GM21390 (cell line): ENCODE measurements around the gene QPCTL.
"Not testable (repeated sequence)": the region's sequence is repeated elsewhere in the genome, so short reads cannot be mapped to it uniquely, and the experiment has no call there.

Source experiments
- ATAC-seq: cut with Tn5 transposase; IDR thresholded peaks from one replicate; pipeline ENCODE4 v1.9.1; 2021; ENCODE audit not compliant: unreplicated experiment

QPCTL gene

GRCh38 chr19:45674946-45675345 is 17.5 kb upstream of the QPCTL start:
- no peak for ATAC-seq

- no peak for ATAC-seq
Observed at GRCh38 chr19:45676851-45677263, 15.6 kb upstream of the QPCTL start.

DNA sequence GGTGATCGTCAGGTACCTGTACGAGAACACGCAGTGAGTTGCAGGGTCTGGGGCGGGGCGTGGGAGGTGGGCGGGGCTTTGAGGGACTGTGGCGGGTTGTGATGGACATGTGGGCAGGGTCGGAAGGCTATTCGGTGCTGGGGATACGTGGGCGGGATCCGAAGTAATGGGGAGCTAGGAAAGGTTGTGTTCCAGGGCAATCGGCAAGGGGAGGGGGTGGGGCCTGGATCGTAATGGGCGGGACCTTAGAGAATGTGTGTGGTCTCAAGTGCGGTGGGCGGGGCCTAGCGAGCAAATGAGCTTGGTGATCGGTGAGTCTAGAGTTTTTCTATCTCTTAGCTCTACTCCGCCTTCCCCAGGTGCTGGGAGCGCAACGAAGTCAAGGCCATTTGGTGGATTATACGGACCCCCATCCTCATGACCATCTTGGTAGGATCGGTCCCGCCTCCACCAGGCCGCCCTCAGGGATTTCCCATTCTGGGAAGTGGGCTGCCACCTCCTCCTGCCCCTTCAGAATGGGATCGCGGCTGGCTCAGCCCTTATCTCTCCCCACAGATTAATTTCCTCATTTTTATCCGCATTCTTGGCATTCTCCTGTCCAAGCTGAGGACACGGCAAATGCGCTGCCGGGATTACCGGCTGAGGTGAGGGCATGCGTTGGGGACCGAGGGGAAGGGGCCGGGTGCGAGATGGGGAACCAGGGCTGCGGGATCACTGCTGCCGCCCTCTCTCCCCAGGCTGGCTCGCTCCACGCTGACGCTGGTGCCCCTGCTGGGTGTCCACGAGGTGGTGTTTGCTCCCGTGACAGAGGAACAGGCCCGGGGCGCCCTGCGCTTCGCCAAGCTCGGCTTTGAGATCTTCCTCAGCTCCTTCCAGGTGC is 14.9 kb upstream of the QPCTL start:
- no peak for ATAC-seq

GRCh38 chr19:45681391-45682015 is 11.0 kb upstream of the QPCTL start:
- ATAC-seq: peak; percentile 73

DNA sequence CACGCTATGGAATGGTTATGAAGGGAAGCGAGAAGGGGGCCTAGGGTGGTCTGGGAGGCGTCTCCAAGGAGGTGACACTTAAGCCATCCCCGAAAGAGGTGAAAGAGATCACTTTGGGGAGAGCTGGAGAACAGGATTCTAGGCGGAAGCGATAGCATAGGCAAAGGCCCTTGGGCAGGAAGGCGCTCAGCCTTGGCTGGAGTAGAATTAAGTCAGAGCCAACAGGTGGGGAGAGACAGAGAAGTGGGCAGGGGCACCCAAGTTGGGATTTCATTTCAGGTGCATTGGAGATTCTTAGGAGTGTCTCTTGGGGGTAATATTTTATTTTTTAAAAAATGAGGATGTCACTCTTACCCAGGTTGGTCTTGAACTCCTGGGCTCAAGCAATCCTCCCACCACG is 10.3 kb upstream of the QPCTL start:
- no peak for ATAC-seq

GRCh38 chr19:45682908-45683307 is 9.6 kb upstream of the QPCTL start:
- ATAC-seq: no peak

DNA sequence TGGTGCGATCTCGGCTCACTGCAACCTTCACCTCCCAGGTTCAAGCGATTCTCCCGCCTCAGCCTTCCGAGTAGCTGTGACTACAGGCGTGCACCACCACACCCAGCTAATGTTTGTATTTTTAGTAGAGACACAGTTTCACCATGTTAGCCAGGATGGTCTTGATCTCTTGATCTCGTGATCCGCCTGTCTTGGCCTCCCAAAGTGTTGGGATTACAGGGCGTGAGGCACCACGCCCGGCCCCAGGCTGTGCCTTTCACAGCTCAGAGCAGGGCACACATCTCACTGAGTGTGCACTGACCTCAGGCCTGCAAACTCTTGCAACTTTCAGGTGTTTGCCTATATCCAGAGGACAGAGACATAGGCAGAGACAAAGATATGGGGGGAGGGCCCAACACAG is 7.4 kb upstream of the QPCTL start:
- not testable (repeated sequence) for ATAC-seq

- no peak for ATAC-seq
Observed at GRCh38 chr19:45687599-45687998, 4.9 kb upstream of the QPCTL start.

DNA sequence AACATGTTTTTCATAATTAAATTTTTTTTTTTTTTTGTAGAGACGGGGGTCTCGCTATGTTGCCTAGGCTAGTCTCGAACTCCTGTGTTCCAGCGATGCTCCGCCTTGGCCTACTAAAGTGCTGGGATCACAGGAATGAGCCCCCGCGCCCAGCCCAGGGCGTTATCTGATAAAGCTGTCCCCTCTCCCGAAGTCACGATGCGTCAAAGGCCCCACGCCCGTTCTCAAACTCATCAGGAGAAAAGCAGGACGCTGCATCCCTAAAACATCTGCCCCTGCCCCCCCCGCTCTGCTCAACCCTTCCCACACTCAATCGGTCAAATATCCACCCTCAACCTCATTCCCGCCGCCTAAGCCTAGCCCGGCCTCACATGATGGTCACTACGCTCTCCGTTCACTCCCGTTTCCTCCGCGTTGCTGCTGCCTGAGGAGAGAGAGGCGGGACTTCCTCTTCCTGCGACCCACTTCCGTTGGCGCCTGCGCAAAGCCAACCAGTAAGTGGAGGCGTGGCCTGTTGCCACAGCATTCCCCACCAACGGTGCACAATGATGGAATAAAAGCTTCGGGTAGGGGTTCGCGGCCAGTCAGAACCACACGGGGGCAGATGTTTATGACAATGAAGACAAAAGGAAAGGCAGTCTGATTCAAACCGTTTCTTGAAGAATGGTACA is 815 bp upstream of the QPCTL start, which contains the start of gene SNRPD2:
Gene SNRPD2, minus strand, starts transcription at position 438 of the 671 bp plus-strand sequence. Its CDS starts 65 bp downstream, at position 373.
- peak; percentile 48 for ATAC-seq

DNA sequence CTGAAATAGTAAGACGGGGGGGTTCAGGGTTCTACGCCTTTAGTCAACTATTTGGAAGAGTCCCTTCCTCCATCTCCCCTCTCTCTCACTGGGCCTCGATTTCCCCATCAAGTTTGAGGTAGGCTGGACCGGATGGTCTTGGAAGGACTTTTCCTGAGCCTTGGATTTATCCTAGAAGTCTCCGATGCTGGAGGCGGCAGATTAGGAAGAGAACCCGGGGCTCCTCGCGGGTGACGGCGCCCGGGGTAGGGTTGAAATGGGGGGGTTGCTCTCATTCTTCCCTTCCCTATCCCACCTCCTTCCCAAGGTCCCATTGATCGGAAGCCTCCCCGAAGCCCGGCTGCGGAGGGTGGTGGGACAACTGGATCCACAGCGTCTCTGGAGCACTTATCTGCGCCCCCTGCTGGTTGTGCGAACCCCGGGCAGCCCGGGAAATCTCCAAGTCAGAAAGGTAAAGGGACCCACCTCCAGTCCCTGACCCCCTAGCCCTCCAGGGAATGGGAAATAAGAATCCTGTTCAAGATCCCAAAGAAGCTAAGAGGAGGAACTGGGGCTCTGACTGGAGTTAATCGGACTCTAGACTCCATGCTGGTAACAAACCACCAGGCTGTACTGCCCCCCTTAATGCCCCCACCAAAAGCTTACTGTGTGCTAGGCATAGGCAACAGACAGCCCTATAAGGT is 781 bp downstream of the QPCTL start:
- ATAC-seq: no peak

DNA sequence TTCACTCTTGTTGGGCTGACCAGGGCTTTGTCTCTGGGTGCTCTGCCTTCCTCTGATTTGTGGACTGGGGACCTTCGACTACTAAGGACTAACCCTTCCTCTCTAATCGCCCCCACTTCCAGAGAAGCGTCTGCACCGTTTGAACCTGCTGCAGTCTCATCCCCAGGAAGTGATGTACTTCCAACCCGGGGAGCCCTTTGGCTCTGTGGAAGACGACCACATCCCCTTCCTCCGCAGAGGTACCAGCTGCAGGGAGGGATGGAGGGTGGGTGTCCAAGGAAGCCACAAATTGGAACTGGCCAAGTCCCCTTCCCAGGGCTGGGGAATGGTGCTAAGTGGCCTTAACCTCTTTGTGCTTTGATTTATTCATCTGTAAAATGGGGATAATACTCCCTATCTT is 9.2 kb downstream of the QPCTL start:
- no peak for ATAC-seq

DNA sequence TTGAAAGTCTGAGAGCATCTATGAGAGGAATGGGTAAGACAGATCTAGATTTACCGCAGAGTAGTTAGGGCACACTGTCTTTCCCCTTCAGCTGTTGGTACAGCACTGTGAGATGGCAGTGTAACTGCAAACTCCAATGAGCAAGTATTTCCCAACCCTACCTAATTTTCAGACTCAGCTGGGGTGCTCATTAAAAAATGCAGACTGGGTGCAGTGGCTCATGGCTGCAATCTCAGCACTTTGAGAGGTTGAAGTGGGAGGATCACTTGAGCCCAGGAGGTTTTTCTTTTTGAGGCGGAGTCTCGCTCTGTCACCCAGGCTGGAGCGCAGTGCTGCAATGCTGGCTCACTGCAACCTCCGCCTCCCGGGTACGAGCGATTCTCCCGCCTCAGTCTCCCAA is 12.6 kb downstream of the QPCTL start:
- no peak for ATAC-seq

GRCh38 chr19:45705710-45706415 is 13.4 kb downstream of the QPCTL start:
- no peak for ATAC-seq

DNA sequence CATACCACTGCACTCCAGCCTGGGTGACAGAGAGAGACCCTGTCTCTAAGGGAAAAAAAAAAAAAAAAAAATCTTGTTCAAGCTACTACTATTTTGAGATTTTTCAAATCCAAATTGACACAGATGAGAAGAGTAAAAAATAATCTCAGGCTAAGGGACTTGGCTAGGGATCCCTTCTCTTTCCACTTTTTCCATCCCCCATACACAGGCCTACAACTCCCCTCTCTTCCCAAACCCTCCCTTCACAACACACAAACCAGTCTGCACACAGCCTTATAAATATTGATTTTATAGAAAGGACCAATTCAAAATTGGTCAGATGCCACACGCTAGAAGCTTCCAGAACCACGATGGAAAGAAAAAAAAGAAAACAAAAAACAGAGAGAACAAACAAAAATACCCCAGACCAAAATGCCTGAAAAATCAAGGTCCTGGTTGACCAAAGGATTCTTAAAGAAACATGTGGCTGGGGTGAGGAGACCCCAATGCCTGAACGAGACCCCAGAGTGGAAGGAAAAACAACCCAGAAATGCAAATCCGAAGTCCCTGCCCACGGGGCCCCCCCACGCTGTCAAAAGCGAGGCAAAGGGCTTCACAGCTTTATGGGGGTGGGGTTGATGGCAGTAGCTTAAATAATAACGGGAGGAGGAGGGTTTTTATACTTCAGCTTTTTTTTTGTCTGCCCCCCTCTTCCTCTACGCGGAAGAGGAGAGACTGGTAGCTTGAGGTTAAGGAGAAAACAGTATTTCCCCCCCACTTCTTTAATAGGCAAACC is 18.1 kb downstream of the QPCTL start:
- ATAC-seq: no peak

GRCh38 chr19:45711851-45712698 is 19.6 kb downstream of the QPCTL start:
- no peak for ATAC-seq

- no peak for ATAC-seq
Observed at GRCh38 chr19:45712699-45713067, 20.2 kb downstream of the QPCTL start.

- no peak for ATAC-seq
Observed at GRCh38 chr19:45713141-45713540, 20.7 kb downstream of the QPCTL start.

DNA sequence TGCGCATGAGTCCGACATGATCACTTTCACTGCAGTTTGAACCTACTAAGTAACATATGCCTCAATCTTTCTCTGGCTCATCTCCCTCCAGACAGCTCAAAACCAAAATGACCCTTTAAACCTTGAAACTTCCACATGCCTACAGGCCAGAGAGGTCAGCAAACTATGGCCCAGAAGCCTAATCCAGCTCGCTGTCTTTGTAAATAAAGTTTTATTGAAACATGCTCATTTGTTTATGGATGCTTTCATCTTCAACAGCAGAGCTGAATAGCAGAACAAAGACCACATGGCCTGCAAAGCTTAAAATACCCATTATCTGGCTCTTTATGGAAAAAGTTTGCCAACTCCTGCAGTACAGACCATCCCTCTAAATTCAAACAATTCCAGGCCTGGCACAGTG is 22.7 kb downstream of the QPCTL start:
- no peak for ATAC-seq
